Stimulated activated CD8-positive, alpha-beta memory T cell treated with anti-CD3 and anti-CD28 coated beads, Interleukin-15, amount 100 ng/mL, for 4 hours (primary cell): Measurements from ENCODE around the gene CDK10.
"Not testable (repeated sequence)": the region's sequence is repeated elsewhere in the genome, so short reads cannot be mapped to it uniquely, and the experiment has no call there.

Experiments
- DNase-seq, 2 donors: peaks; one replicate each; pipeline ENCODE4 v3.0.0-alpha.2; 2020; ENCODE audit warnings: low read depth in 2 of 2

Gene CDK10

GRCh38 chr16:89667633-89668032 is 18.9 kb upstream of the CDK10 start:
- no peak for DNase-seq

- no peak for DNase-seq
Observed at GRCh38 chr16:89668790-89669158, 17.7 kb upstream of the CDK10 start.

GRCh38 chr16:89669755-89670154 is 16.7 kb upstream of the CDK10 start:
- DNase-seq: no peak

GRCh38 chr16:89670496-89671431 is 15.7 kb upstream of the CDK10 start:
- DNase-seq: no peak

- not testable (repeated sequence) for DNase-seq
Observed at GRCh38 chr16:89671565-89671964, 14.9 kb upstream of the CDK10 start.

- DNase-seq: no peak
Observed at GRCh38 chr16:89672177-89672941, 14.1 kb upstream of the CDK10 start.

GRCh38 chr16:89678258-89678657 is 8.2 kb upstream of the CDK10 start:
- no peak for DNase-seq

- no peak for DNase-seq
Observed at GRCh38 chr16:89685916-89686315, 573 bp upstream of the CDK10 start.

- DNase-seq: no peak
Observed at GRCh38 chr16:89687092-89687940, 827 bp downstream of the CDK10 start.

- no peak for DNase-seq
Observed at GRCh38 chr16:89688395-89688794, 1.9 kb downstream of the CDK10 start.

GRCh38 chr16:89689142-89689541 is 2.7 kb downstream of the CDK10 start:
- DNase-seq: no peak

- not testable (repeated sequence) for DNase-seq
Observed at GRCh38 chr16:89689621-89690020, 3.1 kb downstream of the CDK10 start.

- DNase-seq: no peak
Observed at GRCh38 chr16:89690392-89690901, 4.0 kb downstream of the CDK10 start.

GRCh38 chr16:89691231-89691985 is 4.9 kb downstream of the CDK10 start:
- no peak for DNase-seq

GRCh38 chr16:89691986-89692569 is 5.6 kb downstream of the CDK10 start:
- no peak for DNase-seq

GRCh38 chr16:89693289-89693731 is 6.8 kb downstream of the CDK10 start:
- no peak for DNase-seq

GRCh38 chr16:89693931-89694783 is 7.7 kb downstream of the CDK10 start:
- DNase-seq: no peak

GRCh38 chr16:89694784-89695085 is 8.2 kb downstream of the CDK10 start:
- not testable (repeated sequence) for DNase-seq

GRCh38 chr16:89695086-89695874 is 8.8 kb downstream of the CDK10 start:
- no peak for DNase-seq
